Naive thymus-derived CD4-positive, alpha-beta T cell (primary cell): Measurements from ENCODE around the gene SORL1. TPM values are rescaled to one million over a fixed set of nuclear protein-coding genes. Genes with fewer than 3 reads are reported as not detected.

Experiments
- ATAC-seq: fragments of 150-1000 bp; cut with Tn5 transposase; 2 replicates; pipeline ENCODE4 v1.10.0; 2021; ENCODE audit warnings: mild to moderate bottlenecking, moderate library complexity
- CTCF ChIA-PET: fragments of 350-600 bp; sonication (Branson Sonifier 250); formaldehyde crosslinking; loops from one replicate; lab custom pipeline; 2021; ENCODE audit warnings: antibody characterized with exemption; lab: Charles Lee
- POLR2A ChIA-PET: fragments of 350-600 bp; sonication (Branson Sonifier 250); formaldehyde crosslinking; loops from one replicate; lab custom pipeline; 2021; ENCODE audit warnings: antibody characterized with exemption, inconsistent platforms; lab: Charles Lee
- DNase-seq, 9 donors: peaks; one replicate each; pipeline versions ENCODE4 v3.0.0 to v3.0.0-alpha.2; 2020 to 2022; ENCODE audit warnings: mixed read lengths in 1 of 9
- H3K27ac ChIP-seq: one replicate; pipeline ENCODE4 v1.7.0; 2013; ENCODE audit warnings: mild to moderate bottlenecking, low read depth, low read length, moderate library complexity
- H3K27me3 ChIP-seq, 2 donors: one replicate each; pipeline ENCODE4 v1.7.0; 2013; ENCODE audit warnings: low read length in 2 of 2, mild to moderate bottlenecking in 2 of 2, moderate library complexity in 2 of 2; ENCODE audit not compliant: control insufficient read depth in 2 of 2, insufficient read depth in 2 of 2
- H3K36me3 ChIP-seq, 3 experiments: 1 replicate in 2 of 3; 2 replicates in 1 of 3; pipeline ENCODE4 v1.7.0; 2013; ENCODE audit warnings: low read length in 3 of 3, mild to moderate bottlenecking in 3 of 3, moderate library complexity in 1 of 3; ENCODE audit not compliant: insufficient read depth in 3 of 3, control insufficient read depth in 2 of 3
- H3K4me1 ChIP-seq, 2 donors: one replicate each; pipeline ENCODE4 v1.7.0; 2013; ENCODE audit warnings: low read length in 2 of 2, mild to moderate bottlenecking in 2 of 2, moderate library complexity in 1 of 2; ENCODE audit not compliant: control insufficient read depth in 2 of 2, insufficient read depth in 2 of 2
- H3K4me3 ChIP-seq: 2 replicates; pipeline ENCODE4 v1.7.0; 2013; ENCODE audit warnings: mild to moderate bottlenecking, low read length
- H3K9me3 ChIP-seq, 3 experiments: 1 replicate in 2 of 3; 2 replicates in 1 of 3; pipeline ENCODE4 v1.7.0; 2013; ENCODE audit warnings: low read length in 3 of 3; ENCODE audit not compliant: control insufficient read depth in 2 of 3
- H3K27ac Mint-ChIP-seq, 9 donors: one replicate each; pipeline ENCODE4 v1.8.0; 2020 to 2022; ENCODE audit warnings: mixed read lengths in 9 of 9, mild to moderate bottlenecking in 8 of 9, moderate library complexity in 5 of 9, inconsistent platforms in 2 of 9
- H3K27me3 Mint-ChIP-seq, 5 donors: one replicate each; pipeline ENCODE4 v1.8.0; 2021 to 2022; ENCODE audit warnings: mixed read lengths in 5 of 5, mild to moderate bottlenecking in 1 of 5
- H3K36me3 Mint-ChIP-seq, 5 donors: one replicate each; pipeline ENCODE4 v1.8.0; 2020 to 2022; ENCODE audit warnings: mixed read lengths in 5 of 5, mild to moderate bottlenecking in 3 of 5, inconsistent platforms in 1 of 5
- H3K4me1 Mint-ChIP-seq, 7 donors: one replicate each; pipeline ENCODE4 v1.8.0; 2020 to 2022; ENCODE audit warnings: mixed read lengths in 7 of 7, mild to moderate bottlenecking in 3 of 7, inconsistent platforms in 1 of 7
- H3K4me3 Mint-ChIP-seq, 10 donors: one replicate each; pipeline ENCODE4 v1.8.0; 2020 to 2022; ENCODE audit warnings: mild to moderate bottlenecking in 10 of 10, mixed read lengths in 10 of 10, moderate library complexity in 6 of 10, inconsistent platforms in 2 of 10
- H3K9me3 Mint-ChIP-seq, 11 donors: one replicate each; pipeline ENCODE4 v1.8.0; 2020 to 2022; ENCODE audit warnings: mixed read lengths in 11 of 11, mild to moderate bottlenecking in 4 of 11, inconsistent platforms in 1 of 11, moderate library complexity in 1 of 11
- intact Hi-C, 2 donors: fragments of 100-400 bp; cut with micrococcal nuclease; formaldehyde crosslinking; loops; one replicate each; pipeline ENCODE4 v1.15.1; 2023
- polyA plus RNA-seq, 2 donors: library from polyadenylated mRNA; unstranded; fragments of 300-500 nt; fragmentation: Illumina TruSeq; gene quantifications; one replicate each; pipeline ENCODE4 v1.2.3, GENCODE V29; 2021
- total RNA-seq, 6 experiments: library from RNA in 5 of 6; stranded (reverse) in 5 of 6; gene quantifications; 1 replicate in 5 of 6; 2 replicates in 1 of 6; pipeline ENCODE4 v1.2.3 and lab custom pipeline; 2021 to 2026

SORL1 gene
- total and polyA plus RNA-seq, 7 experiments from 2014 or later: 165 to 555 (median 321) TPM

- intact Hi-C loops: no loop called here
- Mint-ChIP-seq H3K4me1 (peaks cover 22 to 46% (median 31%) of the 10 kb centered on the region in 7 donors), H3K27me3 (no peaks in the 10 kb centered on the region), H3K36me3 (peaks cover 28 to 77% (median 53%) of the 10 kb centered on the region in 5 donors), H3K9me3 (peaks cover 0 to 10% (median 5%) of the 10 kb centered on the region in 11 donors), H3K27ac (peak overlapping the region; percentile 62 to 91 (median 80)), H3K4me3 (peak overlapping the region in 4 of 10 donors; percentile 23 to 49 (median 34))
- Histone ChIP-seq H3K4me1 (peaks cover 10 to 14% of the 10 kb centered on the region in 2 donors), H3K9me3 (no peaks in the 10 kb centered on the region), H3K36me3 (peaks cover 30 to 99% (median 45%) of the 10 kb centered on the region in 3 experiments), H3K4me3 (no peak overlapping the region), H3K27me3 (no peaks in the 10 kb centered on the region), H3K27ac (peak overlapping the region; percentile 4)
- peak in 1 of 9 donors; percentile 15 for DNase-seq
- POLR2A ChIA-PET: interaction anchor here (0.7 to 1.9 kb wide), 4 partner anchors 88 to 290 kb away, joined by 3 to 5 read pairs (median 3); partner anchors contain the start of gene SC5D
- ATAC-seq: peak; percentile 52
- CTCF ChIA-PET: interaction anchor here (0.7 to 1.0 kb wide), 4 partner anchors 10 to 263 kb away, joined by 3 to 4 read pairs (median 4); no protein-coding TSS in a partner anchor
Observed at GRCh38 chr11:121582296-121582695, 130.2 kb downstream of the SORL1 start.

- POLR2A ChIA-PET: no interaction called here
- DNase-seq (no peak), ATAC-seq (no peak)
- peaks cover 10 to 14% of the 10 kb centered on the region in 2 donors for H3K4me1 ChIP-seq
- H3K27ac ChIP-seq: peak overlapping the region; percentile 14
- H3K4me3 ChIP-seq: no peak overlapping the region
- H3K27me3 ChIP-seq: no peaks in the 10 kb centered on the region
- Mint-ChIP-seq H3K36me3 (peaks cover 25 to 74% (median 47%) of the 10 kb centered on the region in 5 donors), H3K4me1 (peaks cover 22 to 45% (median 29%) of the 10 kb centered on the region in 7 donors), H3K27ac (peak overlapping the region in 8 of 9 donors; percentile 62 to 92 (median 84)), H3K4me3 (no peak overlapping the region), H3K9me3 (peaks cover 0 to 10% (median 5%) of the 10 kb centered on the region in 11 donors), H3K27me3 (no peaks in the 10 kb centered on the region)
- intact Hi-C loops: no loop called here
- CTCF ChIA-PET: no interaction called here
- no peaks in the 10 kb centered on the region for H3K9me3 ChIP-seq
- peaks cover 39 to 99% (median 46%) of the 10 kb centered on the region in 3 experiments for H3K36me3 ChIP-seq
Observed at GRCh38 chr11:121583825-121584224, 131.7 kb downstream of the SORL1 start.

GRCh38 chr11:121586750-121587149, 134.6 kb downstream of the SORL1 start:
- Histone ChIP-seq H3K4me1 (peaks cover 10 to 12% of the 10 kb centered on the region in 2 donors), H3K4me3 (no peak overlapping the region), H3K9me3 (no peaks in the 10 kb centered on the region), H3K27me3 (no peaks in the 10 kb centered on the region), H3K36me3 (peaks cover 48 to 100% (median 54%) of the 10 kb centered on the region in 3 experiments), H3K27ac (no peak overlapping the region)
- ChIA-PET CTCF (no interaction called here), POLR2A (no interaction called here)
- Mint-ChIP-seq H3K4me3 (no peak overlapping the region), H3K9me3 (no peaks in the 10 kb centered on the region), H3K27me3 (no peaks in the 10 kb centered on the region), H3K27ac (peak overlapping the region in 7 of 9 donors; percentile 42 to 90 (median 49)), H3K36me3 (peaks cover 28 to 70% (median 40%) of the 10 kb centered on the region in 5 donors), H3K4me1 (peaks cover 11 to 58% (median 22%) of the 10 kb centered on the region in 7 donors)
- intact Hi-C loops: no loop called here
- ATAC-seq (no peak), DNase-seq (no peak)

- Mint-ChIP-seq H3K4me1 (peaks cover 7 to 53% (median 22%) of the 10 kb centered on the region in 7 donors), H3K4me3 (no peak overlapping the region), H3K36me3 (peaks cover 31 to 73% (median 42%) of the 10 kb centered on the region in 5 donors), H3K27ac (peak overlapping the region in 7 of 9 donors; percentile 42 to 82 (median 49)), H3K27me3 (no peaks in the 10 kb centered on the region), H3K9me3 (no peaks in the 10 kb centered on the region)
- no peak overlapping the region for H3K4me3 ChIP-seq
- H3K9me3 ChIP-seq: no peaks in the 10 kb centered on the region
- CTCF ChIA-PET: no interaction called here
- H3K27me3 ChIP-seq: no peaks in the 10 kb centered on the region
- peaks cover 49 to 100% (median 58%) of the 10 kb centered on the region in 3 experiments for H3K36me3 ChIP-seq
- DNase-seq (no peak), ATAC-seq (no peak)
- peaks cover 7 to 10% of the 10 kb centered on the region in 2 donors for H3K4me1 ChIP-seq
- POLR2A ChIA-PET: no interaction called here
- intact Hi-C loops: no loop called here
- H3K27ac ChIP-seq: no peak overlapping the region
Observed at GRCh38 chr11:121587182-121587581, 135.1 kb downstream of the SORL1 start.

- no peak overlapping the region for H3K4me3 Mint-ChIP-seq
- DNase-seq (no peak), ATAC-seq (no peak)
- Histone ChIP-seq H3K27me3 (no peaks in the 10 kb centered on the region), H3K4me1 (no peaks in the 10 kb centered on the region), H3K9me3 (no peaks in the 10 kb centered on the region), H3K36me3 (peaks cover 52 to 100% (median 72%) of the 10 kb centered on the region in 3 experiments), H3K4me3 (no peak overlapping the region), H3K27ac (no peak overlapping the region)
- H3K4me1 Mint-ChIP-seq: peaks cover 9 to 40% (median 16%) of the 10 kb centered on the region in 7 donors
- intact Hi-C loops: no loop called here
- peaks cover 0 to 2% (median 0%) of the 10 kb centered on the region in 11 donors for H3K9me3 Mint-ChIP-seq
- POLR2A ChIA-PET: no interaction called here
- no peaks in the 10 kb centered on the region for H3K27me3 Mint-ChIP-seq
- CTCF ChIA-PET: no interaction called here
- peaks cover 39 to 74% (median 54%) of the 10 kb centered on the region in 5 donors for H3K36me3 Mint-ChIP-seq
- H3K27ac Mint-ChIP-seq: peak overlapping the region; percentile 27 to 86 (median 79)
Observed at GRCh38 chr11:121588747-121589146, 136.6 kb downstream of the SORL1 start.

- no peak overlapping the region for H3K4me3 ChIP-seq
- Mint-ChIP-seq H3K27ac (peak overlapping the region; percentile 31 to 86 (median 66)), H3K4me1 (peaks cover 9 to 34% (median 15%) of the 10 kb centered on the region in 7 donors), H3K4me3 (no peak overlapping the region), H3K9me3 (peaks cover 0 to 2% (median 0%) of the 10 kb centered on the region in 11 donors), H3K27me3 (no peaks in the 10 kb centered on the region), H3K36me3 (peaks cover 43 to 78% (median 51%) of the 10 kb centered on the region in 5 donors)
- ATAC-seq: peak; percentile 47
- no peak overlapping the region for H3K27ac ChIP-seq
- H3K4me1 ChIP-seq: no peaks in the 10 kb centered on the region
- CTCF ChIA-PET: interaction anchor here (0.6 to 2.1 kb wide), 7 partner anchors 16 to 346 kb away, joined by 3 to 7 read pairs (median 5); no protein-coding TSS in a partner anchor
- POLR2A ChIA-PET: interaction anchor here (0.6 kb wide), 1 partner anchor 122 kb away, joined by 3 read pairs; no protein-coding TSS in a partner anchor
- no peaks in the 10 kb centered on the region for H3K27me3 ChIP-seq
- DNase-seq: no peak
- H3K36me3 ChIP-seq: peaks cover 58 to 96% (median 77%) of the 10 kb centered on the region in 3 experiments
- intact Hi-C loops: loop anchor here in 1 of 2 donors (2.0 kb wide), 1 partner anchor 15 kb away; no protein-coding TSS in a partner anchor
- no peaks in the 10 kb centered on the region for H3K9me3 ChIP-seq
Observed at GRCh38 chr11:121589946-121590537, 137.9 kb downstream of the SORL1 start.
